Inferior parietal cortex (tissue), 1 donor: ENCODE results near the gene KANSL1.
"Not testable (repeated sequence)": the region's sequence is repeated elsewhere in the genome, so short reads cannot be mapped to it uniquely, and the experiment has no call there.

Experiments
- DNase-seq: peaks from one replicate; pipeline ENCODE4 v3.0.0-alpha.2; 2016; ENCODE audit errors: extremely low spot score

Gene KANSL1

DNA sequence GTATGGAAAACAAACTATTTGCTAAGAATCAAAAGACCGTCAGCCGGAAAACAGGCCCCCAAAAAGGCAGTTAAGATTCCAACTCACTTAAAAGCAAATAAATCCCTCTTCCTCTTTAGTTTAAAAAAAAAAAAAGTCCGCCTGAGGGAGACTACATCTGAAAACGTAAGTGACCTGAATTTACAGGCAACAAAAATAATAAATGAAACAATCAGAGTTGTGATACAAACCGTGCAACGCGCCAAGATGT, 1.1 kb downstream of the KANSL1 start:
- DNase-seq = peak; percentile 70

GRCh38 chr17:46191322-46192188, 1.7 kb downstream of the KANSL1 start:
- DNase-seq = peak; percentile 79

GRCh38 chr17:46190763-46191162, 2.5 kb downstream of the KANSL1 start:
- no peak for DNase-seq

GRCh38 chr17:46186827-46187235, 6.4 kb downstream of the KANSL1 start:
- DNase-seq = peak; percentile 3

GRCh38 chr17:46184696-46185095, 8.5 kb downstream of the KANSL1 start:
- DNase-seq = no peak

- not testable (repeated sequence) for DNase-seq
These were observed 9.8 kb downstream of the KANSL1 start for GRCh38 chr17:46183383-46183782.

DNA sequence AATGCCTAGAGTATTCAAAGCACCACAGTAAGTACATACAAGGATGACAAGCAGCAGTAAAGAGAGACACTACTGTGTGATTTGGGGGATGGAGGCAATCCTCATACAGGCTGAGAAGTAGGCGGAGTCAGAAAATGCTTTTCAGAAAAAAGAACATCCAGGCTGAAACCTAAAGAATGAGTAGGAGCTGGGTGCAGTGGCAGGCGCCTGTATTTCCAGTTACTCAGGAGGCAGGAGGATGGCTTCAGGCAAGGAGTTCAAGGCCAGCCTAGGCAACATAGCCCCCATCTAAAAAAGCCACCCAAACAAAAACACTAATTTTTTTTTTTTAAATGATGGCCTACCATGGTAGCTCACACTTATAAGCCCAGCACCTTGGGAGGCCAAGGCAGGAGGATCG, 10.3 kb downstream of the KANSL1 start:
- no peak for DNase-seq

DNA sequence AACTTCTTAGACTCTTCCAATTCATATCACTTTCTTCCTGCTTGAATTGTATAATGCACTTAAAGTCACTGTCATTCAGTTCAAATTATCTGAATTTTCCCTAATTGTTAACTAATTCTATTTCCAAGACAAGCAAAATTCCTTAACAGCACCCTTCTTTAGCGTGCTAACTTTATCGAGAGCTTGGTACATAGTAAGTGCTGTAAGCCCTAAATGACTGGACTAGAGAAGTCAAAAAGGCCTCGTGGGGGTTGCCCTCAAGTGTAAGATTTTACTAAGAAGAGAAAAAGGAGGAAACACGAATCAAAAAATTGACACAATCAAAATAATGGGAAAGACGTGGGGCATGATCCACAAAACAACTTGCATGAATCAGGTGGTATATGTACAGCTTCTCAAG, 11.3 kb downstream of the KANSL1 start:
- no peak for DNase-seq

GRCh38 chr17:46181316-46181715, 11.9 kb downstream of the KANSL1 start:
- not testable (repeated sequence) for DNase-seq

DNA sequence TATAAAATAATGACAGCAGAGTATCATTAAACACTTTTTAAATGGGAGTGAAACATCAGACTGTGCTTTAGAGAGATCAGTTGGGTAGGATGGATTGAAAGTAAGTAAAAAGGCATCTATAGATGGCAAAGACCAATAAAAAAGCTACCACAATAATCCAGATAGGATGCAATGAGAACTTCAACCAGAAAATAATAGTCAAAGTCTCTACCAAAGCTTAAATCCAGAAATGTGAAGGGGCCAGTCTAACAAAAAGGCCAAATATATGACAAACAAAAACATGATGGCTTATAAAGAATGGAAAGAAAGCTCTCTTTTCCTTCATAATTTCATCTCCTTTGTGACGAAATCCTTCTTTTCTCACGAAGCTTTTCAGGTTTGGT, 12.3 kb downstream of the KANSL1 start:
- DNase-seq = no peak

GRCh38 chr17:46180185-46180891, 12.9 kb downstream of the KANSL1 start:
- DNase-seq = not testable (repeated sequence)

- DNase-seq = no peak
These were observed 13.7 kb downstream of the KANSL1 start for GRCh38 chr17:46179375-46179999.

GRCh38 chr17:46178550-46179214, 14.5 kb downstream of the KANSL1 start:
- DNase-seq = no peak

DNA sequence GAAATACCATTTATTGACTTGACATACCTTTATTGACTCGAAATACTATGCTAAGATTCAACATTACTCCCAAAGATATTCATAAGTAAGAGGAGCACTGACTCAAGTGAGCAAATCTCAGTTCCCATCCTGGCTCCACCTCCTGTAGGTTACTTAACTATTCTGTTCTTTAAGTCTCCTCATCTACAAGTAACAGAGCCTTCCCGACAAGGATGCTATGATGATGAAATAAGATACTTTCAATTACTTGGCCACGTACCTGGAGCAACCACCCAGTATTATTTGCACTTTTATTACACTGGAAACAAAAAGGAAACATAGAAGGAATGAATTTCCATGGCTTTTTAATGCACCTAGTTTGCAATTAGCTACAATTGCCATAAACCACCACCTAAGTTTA, 16.3 kb downstream of the KANSL1 start:
- no peak for DNase-seq

DNA sequence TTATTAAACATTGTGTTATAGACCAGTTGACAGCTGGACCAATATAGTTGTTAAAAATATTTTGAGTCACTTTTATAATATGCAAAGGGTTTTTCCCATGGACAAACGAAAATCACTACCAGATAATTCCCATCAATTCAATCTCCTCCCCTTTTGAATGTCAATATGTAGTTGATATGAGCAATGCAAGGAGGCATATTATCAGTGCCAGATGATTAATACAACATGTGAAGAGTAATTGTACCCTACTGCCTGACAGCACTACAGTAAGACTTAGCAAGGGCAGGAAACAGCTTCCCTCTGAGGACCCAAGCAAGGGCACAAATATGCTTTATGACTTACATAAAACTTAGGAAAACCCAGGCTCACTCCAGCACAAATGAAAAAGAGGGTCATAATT, 17.3 kb downstream of the KANSL1 start:
- no peak for DNase-seq

GRCh38 chr17:46173153-46173552, 20.1 kb downstream of the KANSL1 start:
- DNase-seq = no peak

DNA sequence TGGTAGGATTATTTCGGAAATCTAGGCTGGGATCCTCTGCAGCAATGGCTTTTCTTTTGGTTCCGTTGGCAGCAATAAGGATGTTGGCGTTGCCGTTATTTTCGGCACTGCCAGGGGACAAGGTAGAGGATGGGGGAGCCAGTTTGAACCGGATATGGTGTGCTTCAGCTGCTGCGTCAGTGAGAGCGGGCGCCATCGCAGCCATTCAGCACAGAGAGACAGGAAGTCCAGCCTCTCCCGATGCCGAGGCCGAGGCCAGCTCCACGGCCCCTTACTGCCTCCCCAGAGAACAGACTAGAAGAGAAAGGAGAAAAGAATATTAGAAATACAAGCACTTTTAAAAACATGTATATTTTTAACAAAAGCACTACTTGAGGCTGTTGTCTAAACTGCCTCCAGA, 21.3 kb downstream of the KANSL1 start:
- no peak for DNase-seq

- DNase-seq = no peak
These were observed 22.4 kb downstream of the KANSL1 start for GRCh38 chr17:46170639-46171429.

- no peak for DNase-seq
These were observed 23.2 kb downstream of the KANSL1 start for GRCh38 chr17:46169913-46170638.

GRCh38 chr17:46167826-46168569, 25.2 kb downstream of the KANSL1 start:
- DNase-seq = no peak
